ENCODE measurements around the gene TBX3. TPM values are rescaled to one million over a fixed set of nuclear protein-coding genes. Genes with fewer than 3 reads are reported as not detected.

The TBX3 gene
- total and polyA plus RNA-seq, 2 experiments from 2014 or later = 63.7 to 87.5 TPM

DNA sequence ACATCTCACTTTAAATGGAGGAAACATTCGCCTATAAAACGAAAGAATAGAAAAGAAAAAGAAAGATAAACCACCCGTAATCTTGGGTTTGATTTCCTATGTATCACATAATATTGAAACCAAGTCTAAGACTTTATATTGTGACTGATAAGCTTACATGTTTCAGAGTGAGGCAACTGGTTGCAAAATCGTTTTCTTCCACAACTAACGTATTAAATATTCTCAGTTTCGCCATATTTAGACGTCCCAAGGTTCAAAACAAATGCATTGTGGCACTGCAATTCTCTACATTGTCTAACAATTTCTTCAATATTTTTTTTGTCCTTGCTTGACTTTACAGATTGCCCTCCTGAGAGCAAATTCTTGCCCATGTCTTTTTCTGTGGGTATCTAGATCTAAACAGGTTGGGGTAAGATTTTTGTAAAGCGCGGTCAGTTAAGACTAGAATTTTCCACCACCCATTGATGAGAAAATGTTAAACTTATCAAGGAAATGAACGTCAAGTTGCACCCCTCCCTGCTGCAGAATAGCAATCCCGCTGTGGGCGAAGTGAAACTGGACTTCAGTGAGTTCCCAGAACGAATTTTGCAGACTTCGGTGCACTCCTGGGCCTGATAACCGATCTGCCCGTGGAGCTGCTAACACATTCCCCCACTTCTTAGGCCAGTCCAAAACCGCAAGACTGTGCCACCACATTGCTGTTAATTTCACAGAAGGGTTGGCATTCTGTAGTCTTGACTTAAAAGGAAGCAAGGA is 2.7 kb downstream of the TBX3 start:
- Histone ChIP-seq H3K27ac (no peak overlapping the region), H3K4me1 (ENCODE audit: low read depth) (peaks cover 43% of the 10 kb centered on the region), H3K36me3 (peaks cover 2% of the 10 kb centered on the region), H3K4me3 (peak overlapping the region; percentile 73), H3K27me3 (peaks cover 12% of the 10 kb centered on the region), H3K9me3 (ENCODE audit: low read depth) (no peaks in the 10 kb centered on the region)
- DNase-seq (ENCODE audit: low read depth in 1 of 2, low spot score in 1 of 2) = peak in 1 of 2 donors; percentile 65
- TF ChIP-seq, protein P1, sequence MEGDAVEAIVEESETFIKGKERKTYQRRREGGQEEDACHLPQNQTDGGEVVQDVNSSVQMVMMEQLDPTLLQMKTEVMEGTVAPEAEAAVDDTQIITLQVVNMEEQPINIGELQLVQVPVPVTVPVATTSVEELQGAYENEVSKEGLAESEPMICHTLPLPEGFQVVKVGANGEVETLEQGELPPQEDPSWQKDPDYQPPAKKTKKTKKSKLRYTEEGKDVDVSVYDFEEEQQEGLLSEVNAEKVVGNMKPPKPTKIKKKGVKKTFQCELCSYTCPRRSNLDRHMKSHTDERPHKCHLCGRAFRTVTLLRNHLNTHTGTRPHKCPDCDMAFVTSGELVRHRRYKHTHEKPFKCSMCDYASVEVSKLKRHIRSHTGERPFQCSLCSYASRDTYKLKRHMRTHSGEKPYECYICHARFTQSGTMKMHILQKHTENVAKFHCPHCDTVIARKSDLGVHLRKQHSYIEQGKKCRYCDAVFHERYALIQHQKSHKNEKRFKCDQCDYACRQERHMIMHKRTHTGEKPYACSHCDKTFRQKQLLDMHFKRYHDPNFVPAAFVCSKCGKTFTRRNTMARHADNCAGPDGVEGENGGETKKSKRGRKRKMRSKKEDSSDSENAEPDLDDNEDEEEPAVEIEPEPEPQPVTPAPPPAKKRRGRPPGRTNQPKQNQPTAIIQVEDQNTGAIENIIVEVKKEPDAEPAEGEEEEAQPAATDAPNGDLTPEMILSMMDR (IDR thresholded peaks at IDR 0.05; ENCODE audit: low read depth, low read length) = no peak

DNA sequence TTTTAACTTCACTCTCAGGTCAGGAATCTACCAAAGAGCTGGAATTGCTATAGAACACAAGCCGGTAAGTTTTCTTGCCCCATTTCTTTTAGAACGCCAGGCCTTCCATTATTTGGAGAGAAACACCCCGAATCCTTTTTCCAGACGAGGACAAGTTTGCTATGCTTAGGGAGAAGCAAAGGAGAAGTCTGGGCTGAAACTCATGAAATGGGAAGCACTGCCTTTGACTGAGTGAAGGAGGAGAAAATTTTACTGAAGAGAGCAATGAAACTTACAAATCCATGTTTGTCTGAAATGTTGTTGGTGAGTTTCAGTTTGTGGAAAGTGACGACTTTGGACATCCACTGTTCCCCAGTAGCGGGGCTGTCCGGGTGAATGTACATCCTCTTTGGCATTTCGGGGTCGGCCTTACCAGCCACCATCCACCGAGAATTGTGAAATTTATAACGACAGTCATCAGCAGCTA is 3.3 kb downstream of the TBX3 start:
- Histone ChIP-seq H3K4me3 (peak overlapping the region; percentile 73), H3K4me1 (ENCODE audit: low read depth) (peaks cover 43% of the 10 kb centered on the region), H3K27ac (no peak overlapping the region), H3K27me3 (peaks cover 6% of the 10 kb centered on the region), H3K36me3 (peaks cover 5% of the 10 kb centered on the region), H3K9me3 (ENCODE audit: low read depth) (no peaks in the 10 kb centered on the region)
- no peak for DNase-seq (ENCODE audit: low read depth in 1 of 2, low spot score in 1 of 2)
- TF ChIP-seq, protein P1 (IDR thresholded peaks at IDR 0.05; ENCODE audit: low read depth, low read length) = no peak

DNA sequence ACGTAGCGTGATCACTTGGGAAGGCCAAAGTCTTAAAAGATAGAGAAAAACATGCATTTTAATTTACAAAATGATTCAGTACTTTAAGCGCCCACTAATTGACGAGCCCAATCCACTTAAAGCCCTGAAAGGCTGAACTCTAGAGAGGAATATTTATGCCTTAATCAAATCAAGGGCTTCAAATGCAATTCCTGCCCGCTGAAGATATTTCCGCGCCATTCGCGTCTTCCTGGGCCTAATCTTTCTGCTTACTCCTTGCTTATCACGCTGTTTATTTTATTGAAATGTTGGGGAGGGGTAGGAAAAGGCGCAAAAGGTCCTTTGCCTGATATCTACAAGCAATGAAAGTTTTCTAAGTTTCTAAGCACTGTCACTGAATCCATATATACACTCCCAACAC is 4.0 kb downstream of the TBX3 start:
- Histone ChIP-seq H3K4me1 (ENCODE audit: low read depth) (peaks cover 36% of the 10 kb centered on the region), H3K9me3 (ENCODE audit: low read depth) (no peaks in the 10 kb centered on the region), H3K27me3 (peaks cover 5% of the 10 kb centered on the region), H3K36me3 (peaks cover 6% of the 10 kb centered on the region), H3K4me3 (peak overlapping the region; percentile 73), H3K27ac (no peak overlapping the region)
- TF ChIP-seq, protein P1 (IDR thresholded peaks at IDR 0.05; ENCODE audit: low read depth, low read length) = no peak
- no peak for DNase-seq (ENCODE audit: low read depth in 1 of 2, low spot score in 1 of 2)

DNA sequence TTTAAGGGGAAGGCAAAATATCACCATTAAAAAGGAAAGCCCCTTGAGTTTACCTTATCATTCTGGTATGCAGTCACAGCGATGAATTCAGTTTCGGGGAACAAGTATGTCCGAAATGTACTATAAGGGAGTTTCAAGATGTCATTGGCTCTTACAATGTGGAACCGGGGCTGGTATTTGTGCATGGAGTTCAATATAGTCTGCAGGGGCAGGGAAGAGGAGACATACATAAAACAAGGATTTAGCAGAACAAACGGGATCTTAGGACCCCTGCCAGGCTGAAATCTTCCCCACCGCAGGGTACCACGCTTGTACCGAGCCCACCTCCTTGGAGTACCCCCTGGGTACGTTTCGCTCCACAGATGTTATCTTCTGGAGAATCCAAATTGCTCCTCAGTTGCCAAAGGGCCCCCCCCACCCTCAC is 4.5 kb downstream of the TBX3 start:
- H3K9me3 ChIP-seq (ENCODE audit: low read depth) = no peaks in the 10 kb centered on the region
- no peak for DNase-seq (ENCODE audit: low read depth in 1 of 2, low spot score in 1 of 2)
- H3K4me3 ChIP-seq = peak overlapping the region; percentile 73
- peaks cover 11% of the 10 kb centered on the region for H3K36me3 ChIP-seq
- no peak overlapping the region for H3K27ac ChIP-seq
- TF ChIP-seq, protein P1 (IDR thresholded peaks at IDR 0.05; ENCODE audit: low read depth, low read length) = no peak
- H3K4me1 ChIP-seq (ENCODE audit: low read depth) = peaks cover 35% of the 10 kb centered on the region
- H3K27me3 ChIP-seq = peaks cover 5% of the 10 kb centered on the region

DNA sequence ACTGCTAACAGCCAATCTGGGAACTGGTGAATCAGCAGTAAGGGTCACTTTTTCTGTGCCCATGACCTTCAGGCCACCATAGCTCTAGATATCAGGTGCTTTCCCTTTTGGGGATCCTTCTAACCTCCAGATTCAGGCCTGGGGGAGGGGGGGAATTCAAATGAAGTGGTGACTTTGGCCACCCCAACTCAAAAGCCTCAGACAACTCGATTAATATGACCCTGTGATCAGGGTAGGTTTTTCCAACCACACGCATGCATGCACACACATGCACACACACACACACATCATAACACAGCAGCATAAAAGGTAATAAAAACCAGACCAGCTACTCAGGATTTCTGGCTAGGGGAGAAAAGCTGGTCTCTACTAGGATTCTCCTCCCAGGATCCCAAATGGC is 5.3 kb downstream of the TBX3 start:
- Histone ChIP-seq H3K4me3 (peak overlapping the region; percentile 73), H3K27me3 (peaks cover 5% of the 10 kb centered on the region), H3K36me3 (peaks cover 18% of the 10 kb centered on the region), H3K4me1 (ENCODE audit: low read depth) (peaks cover 39% of the 10 kb centered on the region), H3K27ac (no peak overlapping the region), H3K9me3 (ENCODE audit: low read depth) (no peaks in the 10 kb centered on the region)
- TF ChIP-seq, protein P1 (IDR thresholded peaks at IDR 0.05; ENCODE audit: low read depth, low read length) = no peak
- no peak for DNase-seq (ENCODE audit: low read depth in 1 of 2, low spot score in 1 of 2)
